Pancreas (tissue), 10 donors: ENCODE measurements around the gene KCNJ9. TPM values are rescaled to one million over a fixed set of nuclear protein-coding genes. Genes with fewer than 3 reads are reported as not detected.

Experiments used
- ATAC-seq, 4 donors: fragments of 200-7000 bp; cut with Tn5 transposase; one replicate each; pipeline versions ENCODE4 v1.8.0 to v1.9.1; 2020; ENCODE audit warnings: mild to moderate bottlenecking in 4 of 4, moderate library complexity in 4 of 4
- DNase-seq, 6 donors: peaks; one replicate each; pipeline ENCODE4 v3.0.0-alpha.2; 2020
- FAIRE-seq: peaks from 2 replicates; lab custom pipeline; 2012; peaks lifted over from hg19 to GRCh38; lab: Jason Lieb, UNC
- H3K27ac ChIP-seq, 4 donors: fragments of 200-600 bp; sonication (generic); 1 replicate in 3 of 4; 2 replicates in 1 of 4; pipeline versions ENCODE4 v1.5.0 to v1.8.0; 2020
- H3K27me3 ChIP-seq, 4 donors: fragments of 200-600 bp; one replicate each; pipeline ENCODE4 v1.8.0; 2021
- H3K36me3 ChIP-seq, 3 donors: fragments of 200-600 bp; sonication (generic) in 1 of 3; one replicate each; pipeline versions ENCODE4 v1.5.0 to v1.8.0; 2020 to 2021
- H3K4me1 ChIP-seq, 3 donors: fragments of 200-600 bp; one replicate each; pipeline ENCODE4 v1.8.0; 2021
- H3K4me3 ChIP-seq, 4 donors: fragments of 200-600 bp; sonication (generic) in 2 of 4; one replicate each; pipeline versions ENCODE4 v1.5.0 to v1.8.0; 2020 to 2021
- H3K9me3 ChIP-seq, 4 donors: fragments of 200-600 bp; one replicate each; pipeline ENCODE4 v1.8.0; 2021
- WGBS, 2 donors: extraction: QIAGEN DNeasy Blood & Tissue Kit; methylation state at CpG; one replicate each; pipeline ENCODE4 v1.1.7; 2013; 5-methylcytosine and 5-hydroxymethylcytosine counted together
- intact Hi-C, 3 donors: fragments of 100-400 bp; cut with DNase I; formaldehyde crosslinking; loops; one replicate each; pipeline versions ENCODE4 v1.11.1 to v1.14.2; 2022
- polyA plus RNA-seq, 2 donors: library from polyadenylated mRNA; stranded (reverse); fragments of 200-250 nt; gene quantifications; one replicate each; pipeline ENCODE4 v1.2.3, GENCODE V29; 2013
- total RNA-seq, 6 donors: library from RNA; stranded (reverse); fragmentation: NEBNext Ultra II Directional in 4 of 6; extraction: Animal tissue kit (Norgen Biotek cat#: 25700) in 4 of 6; gene quantifications; one replicate each; pipeline versions ENCODE4 v1.2.1 to v1.2.4, GENCODE V29; 2021 to 2023
- TF ChIP-seq, protein P1 (sequence below), 4 donors: fragments of 200-600 bp; sonication (generic) in 3 of 4; IDR thresholded peaks; one replicate each; pipeline versions ENCODE4 v1.5.0 to v1.8.0; 2021; ENCODE audit warnings: antibody characterized with exemption in 4 of 4
- donor health status: healthy with polysubstance abuse.
- donor health status: DM: no; HTN: no; CAD: no; lungs with moderate emphysema.
- donor health status: DM: no; HTN: no; CAD: no.
- donor health status: control.
- donor health status: control.
- donor health status: Bipolar disorder and iron deficiency.
- donor health status: DM: yes; HTN: yes; CAD: no.
- donor health status: DM: no; HTN: no; CAD: no.
- donor health status: DM: no; HTN: no; CAD: no.
- donor health status: DM: yes; HTN: yes; CAD: no.

Gene KCNJ9
- total and polyA plus RNA-seq, 8 donors, result 0.02 to 0.04 TPM; not detected in 6

DNA sequence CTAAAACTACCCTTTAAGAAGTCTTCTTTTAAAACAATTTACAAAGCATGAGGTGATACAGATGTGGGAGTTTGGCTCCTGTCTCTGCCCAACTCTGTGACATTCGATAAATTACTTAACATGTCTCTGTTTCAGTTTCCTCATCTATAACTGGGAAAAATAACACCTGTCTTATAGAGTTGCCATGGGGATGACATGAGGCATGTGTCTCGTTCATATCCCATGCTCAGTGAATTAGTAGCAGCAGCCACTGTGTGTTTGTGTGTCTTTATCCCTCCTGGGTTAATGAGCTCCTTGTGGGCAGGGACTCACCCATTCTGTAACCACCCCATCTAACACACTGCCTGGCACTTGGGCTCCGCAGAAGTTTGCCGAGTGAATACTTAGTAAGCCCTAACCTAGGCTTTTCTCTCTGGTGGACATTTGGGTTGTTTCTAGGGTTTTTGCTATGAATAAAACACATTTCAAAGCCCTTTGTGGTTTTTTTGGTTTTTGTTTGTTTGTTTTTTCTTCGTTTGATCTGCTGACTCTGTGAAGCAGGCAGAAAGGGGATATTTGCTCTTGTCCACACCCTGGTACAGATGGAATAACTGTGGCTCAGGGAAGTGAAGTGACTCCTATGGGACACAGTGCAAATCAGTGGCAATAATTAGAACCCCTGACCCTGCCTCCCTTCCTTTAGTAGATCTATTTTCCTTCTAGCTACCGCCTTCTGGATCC lies 797 bp upstream of the KCNJ9 start:
- FAIRE-seq (no peak), DNase-seq (no peak), ATAC-seq (no peak)
- TF ChIP-seq, protein P1, sequence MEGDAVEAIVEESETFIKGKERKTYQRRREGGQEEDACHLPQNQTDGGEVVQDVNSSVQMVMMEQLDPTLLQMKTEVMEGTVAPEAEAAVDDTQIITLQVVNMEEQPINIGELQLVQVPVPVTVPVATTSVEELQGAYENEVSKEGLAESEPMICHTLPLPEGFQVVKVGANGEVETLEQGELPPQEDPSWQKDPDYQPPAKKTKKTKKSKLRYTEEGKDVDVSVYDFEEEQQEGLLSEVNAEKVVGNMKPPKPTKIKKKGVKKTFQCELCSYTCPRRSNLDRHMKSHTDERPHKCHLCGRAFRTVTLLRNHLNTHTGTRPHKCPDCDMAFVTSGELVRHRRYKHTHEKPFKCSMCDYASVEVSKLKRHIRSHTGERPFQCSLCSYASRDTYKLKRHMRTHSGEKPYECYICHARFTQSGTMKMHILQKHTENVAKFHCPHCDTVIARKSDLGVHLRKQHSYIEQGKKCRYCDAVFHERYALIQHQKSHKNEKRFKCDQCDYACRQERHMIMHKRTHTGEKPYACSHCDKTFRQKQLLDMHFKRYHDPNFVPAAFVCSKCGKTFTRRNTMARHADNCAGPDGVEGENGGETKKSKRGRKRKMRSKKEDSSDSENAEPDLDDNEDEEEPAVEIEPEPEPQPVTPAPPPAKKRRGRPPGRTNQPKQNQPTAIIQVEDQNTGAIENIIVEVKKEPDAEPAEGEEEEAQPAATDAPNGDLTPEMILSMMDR (IDR thresholded peaks at IDR 0.05), result no peak
- Histone ChIP-seq H3K36me3 (no peaks in the 10 kb centered on the region), H3K4me3 (no peak overlapping the region), H3K27ac (no peak overlapping the region), H3K27me3 (peaks cover 0 to 6% (median 3%) of the 10 kb centered on the region in 4 donors), H3K9me3 (no peaks in the 10 kb centered on the region), H3K4me1 (no peaks in the 10 kb centered on the region)
- 39 to 49% methylated on average over 6 of the region's 6 CpGs for WGBS, 2 donors
- intact Hi-C loops, result loop anchor here in 1 of 3 donors (5.0 kb wide), 1 partner anchor 33 kb away; no protein-coding TSS in a partner anchor

DNA sequence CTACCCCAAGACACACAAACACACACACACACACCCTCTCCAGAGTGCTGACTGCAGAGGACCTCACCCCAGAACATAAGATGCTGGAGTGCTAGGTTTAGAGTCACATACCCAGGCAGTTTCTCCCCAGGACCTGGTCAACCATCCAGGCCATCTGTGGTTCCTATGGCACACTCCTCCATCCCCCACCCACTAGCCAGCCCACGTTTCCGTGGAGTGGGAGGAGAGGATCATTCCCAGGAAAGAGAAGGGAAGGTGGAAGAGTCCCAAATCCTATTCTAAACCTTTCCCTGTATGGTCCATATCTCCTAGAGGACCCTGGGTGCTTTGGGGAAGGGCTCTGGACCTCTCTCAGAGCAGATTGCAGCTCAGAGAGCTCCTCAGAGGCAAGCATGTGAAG lies 1.1 kb downstream of the KCNJ9 start:
- Histone ChIP-seq H3K27me3 (peaks cover 0 to 6% (median 3%) of the 10 kb centered on the region in 4 donors), H3K27ac (no peak overlapping the region), H3K9me3 (no peaks in the 10 kb centered on the region), H3K4me3 (no peak overlapping the region), H3K36me3 (no peaks in the 10 kb centered on the region), H3K4me1 (no peaks in the 10 kb centered on the region)
- ATAC-seq, result no peak
- no peak for FAIRE-seq
- WGBS, 2 donors, result 61 to 75% methylated on average over 2 of the region's 2 CpGs
- DNase-seq, result no peak
- TF ChIP-seq, protein P1 (IDR thresholded peaks at IDR 0.05), result no peak
- intact Hi-C loops, result loop anchor here in 1 of 3 donors (5.0 kb wide), 1 partner anchor 35 kb away; no protein-coding TSS in a partner anchor

DNA sequence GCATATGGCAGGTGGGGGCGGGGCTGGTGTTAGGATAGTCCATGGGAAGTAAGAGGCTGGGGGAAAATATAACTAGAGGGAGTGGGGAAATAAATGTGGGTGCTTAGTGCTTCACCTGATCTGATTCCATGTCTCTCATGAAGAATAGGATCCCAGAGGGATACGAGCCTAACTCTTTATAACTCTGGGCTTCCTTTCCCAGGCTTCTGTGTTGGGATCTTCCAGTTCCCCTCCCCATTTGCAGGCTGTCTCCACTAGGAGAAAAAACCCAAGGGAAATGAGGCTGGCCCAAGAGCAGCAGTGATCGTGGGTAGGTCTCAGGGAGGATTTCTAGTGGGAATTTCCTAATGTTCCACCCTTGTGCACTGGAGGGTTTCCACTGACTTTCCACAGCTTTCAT lies 1.6 kb downstream of the KCNJ9 start:
- intact Hi-C loops, result loop anchor here in 1 of 3 donors (5.0 kb wide), 1 partner anchor 36 kb away; no protein-coding TSS in a partner anchor
- no peak for DNase-seq
- no peak for ATAC-seq
- no peak overlapping the region for H3K27ac ChIP-seq
- no peaks in the 10 kb centered on the region for H3K36me3 ChIP-seq
- H3K4me1 ChIP-seq, result no peaks in the 10 kb centered on the region
- no peaks in the 10 kb centered on the region for H3K9me3 ChIP-seq
- H3K4me3 ChIP-seq, result no peak overlapping the region
- no peak for FAIRE-seq
- TF ChIP-seq, protein P1 (IDR thresholded peaks at IDR 0.05), result no peak
- peaks cover 0 to 6% (median 3%) of the 10 kb centered on the region in 4 donors for H3K27me3 ChIP-seq
- WGBS, 2 donors, result 76 to 79% methylated on average over 3 of the region's 3 CpGs

DNA sequence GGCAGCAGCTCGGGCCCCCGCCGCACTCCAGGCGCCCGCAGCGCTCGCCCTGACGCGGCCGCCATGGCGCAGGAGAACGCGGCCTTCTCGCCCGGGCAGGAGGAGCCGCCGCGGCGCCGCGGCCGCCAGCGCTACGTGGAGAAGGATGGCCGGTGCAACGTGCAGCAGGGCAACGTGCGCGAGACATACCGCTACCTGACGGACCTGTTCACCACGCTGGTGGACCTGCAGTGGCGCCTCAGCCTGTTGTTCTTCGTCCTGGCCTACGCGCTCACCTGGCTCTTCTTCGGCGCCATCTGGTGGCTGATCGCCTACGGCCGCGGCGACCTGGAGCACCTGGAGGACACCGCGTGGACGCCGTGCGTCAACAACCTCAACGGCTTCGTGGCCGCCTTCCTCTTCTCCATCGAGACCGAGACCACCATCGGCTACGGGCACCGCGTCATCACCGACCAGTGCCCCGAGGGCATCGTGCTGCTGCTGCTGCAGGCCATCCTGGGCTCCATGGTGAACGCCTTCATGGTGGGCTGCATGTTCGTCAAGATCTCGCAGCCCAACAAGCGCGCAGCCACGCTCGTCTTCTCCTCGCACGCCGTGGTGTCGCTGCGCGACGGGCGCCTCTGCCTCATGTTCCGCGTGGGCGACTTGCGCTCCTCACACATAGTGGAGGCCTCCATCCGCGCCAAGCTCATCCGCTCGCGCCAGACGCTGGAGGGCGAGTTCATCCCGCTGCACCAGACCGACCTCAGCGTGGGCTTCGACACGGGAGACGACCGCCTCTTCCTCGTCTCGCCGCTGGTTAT lies 2.8 kb downstream of the KCNJ9 start:
- WGBS, 2 donors, result 16 to 20% methylated on average over 80 to 96 of the region's 96 CpGs
- peak overlapping the region in 3 of 4 donors; percentile 30 to 39 (median 30) for H3K4me3 ChIP-seq
- TF ChIP-seq, protein P1 (IDR thresholded peaks at IDR 0.05), result peak; percentile 57 to 78 (median 60)
- H3K27me3 ChIP-seq, result peaks cover 0 to 5% (median 0%) of the 10 kb centered on the region in 4 donors
- DNase-seq (peak; percentile 80 to 95 (median 88)), FAIRE-seq (no peak), ATAC-seq (peak; percentile 89 to 95 (median 95))
- intact Hi-C loops, result loop anchor here in 1 of 3 donors (5.0 kb wide), 1 partner anchor 37 kb away; no protein-coding TSS in a partner anchor
- H3K36me3 ChIP-seq, result no peaks in the 10 kb centered on the region
- no peak overlapping the region for H3K27ac ChIP-seq
- H3K9me3 ChIP-seq, result no peaks in the 10 kb centered on the region
- H3K4me1 ChIP-seq, result no peaks in the 10 kb centered on the region
